ENCODE results near the gene TULP1.
A peak's percentile ranks its signal among the peaks of the same experiment; 100 is the strongest.

TULP1 gene

GRCh38 chr6:35454391-35455110, 58.1 kb downstream of the TULP1 start:
- DNase-seq = no peak

DNA sequence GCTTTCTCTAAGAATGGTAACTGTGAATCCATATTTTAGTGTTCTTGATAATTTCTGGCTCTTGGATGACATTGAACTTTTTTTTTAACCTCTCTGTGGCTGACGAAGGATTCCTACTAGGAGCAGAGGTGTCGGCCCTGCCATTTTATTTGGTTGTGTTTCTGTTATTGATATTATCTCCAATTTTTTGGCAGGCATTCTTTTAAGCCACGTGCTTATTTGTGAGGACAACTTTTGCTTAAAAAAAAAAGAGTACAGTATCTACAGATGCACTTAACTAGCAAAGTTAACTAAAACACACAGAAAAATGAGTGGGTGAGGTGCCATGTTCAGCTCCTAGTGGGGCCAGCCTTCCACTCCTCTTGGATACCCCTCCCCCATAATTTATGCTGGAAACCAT, 59.5 kb downstream of the TULP1 start:
- DNase-seq = no peak

DNA sequence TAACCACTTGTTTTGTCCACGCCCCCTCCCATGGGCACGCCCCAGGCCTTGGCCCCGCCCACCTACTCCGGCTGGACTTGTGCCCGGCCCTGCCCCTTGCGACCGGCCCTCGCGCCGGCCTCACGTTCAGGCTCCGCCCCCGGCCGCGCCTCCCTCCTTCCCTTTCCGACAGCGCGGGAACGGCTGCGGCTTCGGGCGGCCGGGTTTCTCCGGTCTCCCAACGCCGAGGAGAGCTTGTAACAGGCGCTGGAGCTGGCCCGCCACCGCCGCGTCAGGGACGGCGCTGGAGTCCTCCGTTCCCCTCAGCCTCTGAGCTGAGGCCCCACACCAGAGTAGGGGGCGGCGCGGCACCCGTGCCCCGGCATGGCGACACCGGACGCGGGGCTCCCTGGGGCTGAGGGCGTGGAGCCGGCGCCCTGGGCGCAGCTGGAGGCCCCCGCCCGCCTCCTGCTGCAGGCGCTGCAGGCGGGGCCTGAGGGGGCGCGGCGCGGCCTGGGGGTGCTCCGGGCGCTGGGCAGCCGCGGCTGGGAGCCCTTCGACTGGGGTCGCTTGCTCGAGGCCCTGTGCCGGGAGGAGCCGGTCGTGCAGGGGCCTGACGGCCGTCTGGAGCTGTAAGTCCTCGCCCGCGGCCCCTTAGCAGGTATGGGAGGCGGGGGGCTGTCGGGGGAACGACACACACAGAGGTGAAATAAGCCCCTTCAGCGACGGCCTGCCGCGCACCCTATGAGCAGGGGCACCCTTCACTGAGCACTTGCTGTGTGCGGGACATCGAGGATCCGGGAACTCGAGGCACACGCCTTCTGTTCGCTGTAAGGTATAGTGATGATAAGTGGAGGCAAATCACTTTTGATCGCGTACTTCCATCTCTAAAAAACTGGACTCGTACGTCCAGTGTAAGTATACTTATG, 60.3 kb downstream of the TULP1 start, which contains the start of gene FANCE:
Gene FANCE (plus strand): TSS at position 156 of the 908 bp plus-strand sequence. CDS start 208 bp downstream, at position 364.
- DNase-seq = peak; percentile 72 to 90

DNA sequence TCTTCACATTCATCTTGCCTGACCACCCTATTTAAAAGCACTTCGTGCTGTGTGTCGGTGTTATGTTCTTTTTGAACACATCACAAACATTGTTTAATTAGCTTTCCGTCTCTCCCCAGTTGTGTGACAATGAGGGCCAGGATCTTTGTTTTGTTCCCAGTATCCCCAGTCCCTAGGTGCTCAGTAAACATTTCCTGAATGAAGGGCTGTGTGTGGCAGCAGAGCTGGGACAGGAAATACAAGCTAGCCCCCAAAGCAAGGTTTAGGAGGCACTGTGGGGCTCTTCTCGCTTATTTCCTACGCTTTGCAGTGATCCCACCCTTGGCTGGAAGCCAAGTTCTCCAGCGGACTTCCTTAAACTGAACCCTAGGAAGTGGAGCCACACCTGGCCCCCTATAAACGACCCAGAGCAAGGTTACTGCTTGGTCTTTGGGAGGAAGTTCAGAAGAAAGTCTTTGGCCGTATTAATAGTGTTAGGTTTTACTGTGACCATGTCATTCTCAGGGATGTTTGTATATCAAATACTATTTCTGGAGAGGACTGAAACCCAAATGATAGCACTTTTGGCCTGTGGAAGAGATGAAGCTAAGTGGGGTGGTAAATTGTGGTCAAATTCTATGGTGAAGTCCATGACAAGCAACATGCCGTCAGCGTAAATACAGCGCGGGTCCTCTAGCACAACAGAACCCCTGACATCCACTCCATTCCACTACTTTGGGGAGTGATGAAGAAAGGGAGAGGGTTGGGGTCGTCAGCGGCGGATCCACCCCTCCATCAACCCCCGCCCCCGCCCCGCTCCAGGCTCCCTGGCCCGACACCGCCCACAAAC, 61.1 kb downstream of the TULP1 start:
- no peak for DNase-seq

DNA sequence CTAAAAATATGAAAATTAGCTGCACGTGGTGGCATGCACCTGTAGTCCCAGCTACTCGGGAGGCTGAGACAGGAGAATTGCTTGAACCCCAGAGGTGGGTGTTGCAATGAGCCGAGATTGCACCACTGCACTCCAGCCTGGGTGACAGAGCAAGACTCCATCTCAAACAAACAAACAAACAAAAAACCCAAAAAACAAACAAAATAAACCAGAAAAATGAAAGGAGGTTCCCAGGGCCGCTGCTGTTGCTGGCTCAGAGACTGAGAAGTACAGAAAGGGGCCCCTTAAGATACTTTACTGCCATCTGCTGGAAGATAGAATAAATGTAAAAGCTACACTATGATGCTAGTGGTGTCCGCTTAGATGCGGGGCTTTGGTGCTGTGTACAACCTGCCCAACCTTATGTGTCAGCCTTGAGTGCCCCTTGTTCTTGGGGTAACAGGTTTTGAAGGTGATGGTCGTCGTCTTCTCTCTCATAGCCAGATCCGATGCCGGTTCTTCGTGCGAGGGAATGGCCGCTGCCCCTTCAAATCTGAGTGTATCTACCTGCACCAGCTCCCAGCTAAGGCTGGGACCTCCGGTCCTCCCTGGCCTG, 63.3 kb downstream of the TULP1 start:
- DNase-seq = peak in 1 of 2 donors; percentile 82

DNA sequence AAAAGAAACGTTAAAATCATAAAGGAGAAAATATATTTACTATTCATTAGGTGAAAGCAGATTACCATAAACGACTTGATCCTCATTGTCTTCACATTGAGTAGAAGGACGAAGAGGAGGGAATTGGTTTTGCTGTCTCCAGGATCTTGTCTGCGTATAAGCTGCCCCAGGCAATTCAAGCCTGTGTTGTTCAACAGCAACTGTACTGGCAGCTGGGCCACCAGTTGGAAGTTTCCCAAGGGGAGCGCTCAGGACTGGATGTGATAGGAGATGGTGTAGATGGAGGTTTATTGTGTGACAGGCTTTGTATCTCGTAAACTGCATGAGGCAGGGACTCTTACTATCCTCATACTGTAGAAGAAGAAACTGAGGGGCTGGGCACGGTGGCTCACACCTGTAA, 64.5 kb downstream of the TULP1 start:
- DNase-seq = no peak
